Measurements from ENCODE around the gene DNAH10. TPM values are rescaled to one million over a fixed set of nuclear protein-coding genes. Genes with fewer than 3 reads are reported as not detected.

The DNAH10 gene
- total and polyA plus RNA-seq, 10 of the 15 experiments (the other 5 are each of a cell fraction or from before 2014, with no cell fraction given), result 0.01 to 0.32 (median 0.06) TPM

- TF ChIP-seq SPI1 (IDR thresholded peaks at IDR 0.05; ENCODE audit: borderline replicate concordance, insufficient read depth, low read depth, low read length), result peak; percentile 49; the same call in 1 of the 2 replicates
- peak; percentile 68 for TF ChIP-seq NR2F1 (conservative IDR thresholded peaks at IDR 0.05)
- TF ChIP-seq E2F8 (IDR thresholded peaks at IDR 0.05; ENCODE audit: low read depth, partially characterized antibody), result no peak
- TF ChIP-seq POLR2AphosphoS2 (IDR thresholded peaks at IDR 0.05; ENCODE audit: low read depth, low read length), result 0 out of 2 replicates have a peak, but pooled peaks have one; percentile 37
- TF ChIP-seq ZBTB4 (CRISPR knock-in tag; IDR thresholded peaks at IDR 0.05), result no peak
- TF ChIP-seq RAD21 (IDR thresholded peaks at IDR 0.05; ENCODE audit: insufficient read depth, low read depth, low read length), result peak; percentile 75
- peak; percentile 97 for TF ChIP-seq SIN3A (IDR thresholded peaks at IDR 0.05; ENCODE audit: low read depth, low read length)
Measured at GRCh38 chr12:123761841-123762714, at the start of gene DNAH10 (continued).
